Gastrocnemius medialis (tissue), 4 donors: ENCODE results near the gene ATRIP.

ENCODE experiments used
- POLR2A ChIP-seq, 2 donors: fragments of 450-650 bp; IDR thresholded peaks; one replicate each; pipeline ENCODE4 v1.6.1; 2017; ENCODE audit warnings: antibody characterized with exemption in 2 of 2, mild to moderate bottlenecking in 2 of 2, moderate library complexity in 2 of 2
- TF ChIP-seq, protein P1 (sequence below), 5 experiments: fragments of 450-650 bp in 3 of 5; fragments of 200-600 bp in 2 of 5; sonication (generic) in 2 of 5; IDR thresholded peaks in 4 of 5; conservative IDR thresholded peaks in 1 of 5; 1 replicate in 4 of 5; 2 replicates in 1 of 5; pipeline ENCODE4 v1.5.1; 2016 to 2019; ENCODE audit warnings: antibody characterized with exemption in 5 of 5, mild to moderate bottlenecking in 3 of 5, moderate library complexity in 3 of 5

DNA sequence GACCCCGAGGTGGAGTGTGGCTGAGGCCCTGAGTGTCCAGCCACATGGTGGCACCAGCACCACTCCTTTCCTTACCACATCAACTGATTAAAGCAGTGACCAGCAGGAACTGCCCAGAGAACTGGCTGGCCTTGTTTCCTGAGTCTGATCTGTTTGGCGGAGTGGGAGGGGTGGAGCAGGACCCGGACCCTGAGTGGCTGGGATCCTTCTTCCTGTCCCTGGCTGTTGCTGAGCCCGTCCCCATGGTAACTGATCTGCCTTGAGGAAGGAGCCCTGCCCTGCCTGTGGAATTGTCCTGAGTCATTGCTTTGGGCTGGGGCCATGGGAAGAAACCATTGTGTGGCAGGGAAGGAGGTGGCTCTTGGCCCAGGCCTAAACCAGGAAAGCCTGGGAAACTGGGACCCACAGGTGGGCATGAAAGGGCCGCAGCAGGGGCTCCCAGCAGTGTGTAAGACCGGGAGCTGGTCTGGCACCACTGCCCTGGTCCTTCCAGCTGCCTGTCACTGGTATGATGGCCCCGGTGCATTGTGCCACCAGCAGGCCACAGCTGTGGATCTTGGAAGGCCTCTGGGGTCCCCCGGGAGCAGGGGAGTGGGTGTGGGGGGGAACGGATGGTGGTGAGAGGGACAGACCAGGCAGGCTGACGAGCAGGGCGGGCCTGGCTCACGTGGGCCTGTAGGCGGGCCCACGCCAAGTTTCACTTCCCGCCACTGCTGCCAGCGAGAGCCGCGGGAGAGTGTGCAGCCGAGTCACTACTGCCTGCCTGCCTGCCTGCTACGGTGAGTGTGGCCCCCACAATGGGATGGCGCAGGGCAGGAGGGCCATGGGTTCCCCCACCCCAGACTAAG, 19.2 kb downstream of the ATRIP start:
- TF ChIP-seq, protein P1, sequence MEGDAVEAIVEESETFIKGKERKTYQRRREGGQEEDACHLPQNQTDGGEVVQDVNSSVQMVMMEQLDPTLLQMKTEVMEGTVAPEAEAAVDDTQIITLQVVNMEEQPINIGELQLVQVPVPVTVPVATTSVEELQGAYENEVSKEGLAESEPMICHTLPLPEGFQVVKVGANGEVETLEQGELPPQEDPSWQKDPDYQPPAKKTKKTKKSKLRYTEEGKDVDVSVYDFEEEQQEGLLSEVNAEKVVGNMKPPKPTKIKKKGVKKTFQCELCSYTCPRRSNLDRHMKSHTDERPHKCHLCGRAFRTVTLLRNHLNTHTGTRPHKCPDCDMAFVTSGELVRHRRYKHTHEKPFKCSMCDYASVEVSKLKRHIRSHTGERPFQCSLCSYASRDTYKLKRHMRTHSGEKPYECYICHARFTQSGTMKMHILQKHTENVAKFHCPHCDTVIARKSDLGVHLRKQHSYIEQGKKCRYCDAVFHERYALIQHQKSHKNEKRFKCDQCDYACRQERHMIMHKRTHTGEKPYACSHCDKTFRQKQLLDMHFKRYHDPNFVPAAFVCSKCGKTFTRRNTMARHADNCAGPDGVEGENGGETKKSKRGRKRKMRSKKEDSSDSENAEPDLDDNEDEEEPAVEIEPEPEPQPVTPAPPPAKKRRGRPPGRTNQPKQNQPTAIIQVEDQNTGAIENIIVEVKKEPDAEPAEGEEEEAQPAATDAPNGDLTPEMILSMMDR (IDR thresholded peaks at IDR 0.05 in 4 of 5, conservative IDR thresholded peaks at IDR 0.05 in 1 of 5): peak in 4 of 5 experiments; percentile 81 to 88 (median 86)
- peak; percentile 77 to 83 for TF ChIP-seq POLR2A (IDR thresholded peaks at IDR 0.05)
